Heart right ventricle (tissue), 16 donors: ENCODE data around the gene PCSK6. TPM values are rescaled to one million over a fixed set of nuclear protein-coding genes. Genes with fewer than 3 reads are reported as not detected.

Experiments
- ATAC-seq, 8 donors: fragments of 200-7000 bp; cut with Tn5 transposase; one replicate each; pipeline ENCODE4 v1.9.1; 2020; ENCODE audit warnings: mild to moderate bottlenecking in 8 of 8, moderate library complexity in 8 of 8, moderate number of reproducible peaks in 1 of 8
- DNase-seq, 2 donors: peaks; one replicate each; pipeline ENCODE4 v3.0.0-alpha.2; 2020
- H3K27ac ChIP-seq, 10 donors: fragments of 200-600 bp; sonication (generic) in 2 of 10; one replicate each; pipeline versions ENCODE4 v1.5.0 to v1.8.0; 2020 to 2022; ENCODE audit warnings: mild to moderate bottlenecking in 3 of 10
- H3K27me3 ChIP-seq, 7 donors: fragments of 200-600 bp; one replicate each; pipeline ENCODE4 v1.8.0; 2021 to 2022; ENCODE audit warnings: mild to moderate bottlenecking in 2 of 7
- H3K36me3 ChIP-seq, 9 donors: fragments of 200-600 bp; sonication (generic) in 1 of 9; one replicate each; pipeline versions ENCODE4 v1.5.0 to v1.8.0; 2020 to 2022; ENCODE audit warnings: mild to moderate bottlenecking in 2 of 9
- H3K4me1 ChIP-seq, 9 donors: fragments of 200-600 bp; sonication (generic) in 1 of 9; one replicate each; pipeline versions ENCODE4 v1.5.0 to v1.8.0; 2020 to 2022; ENCODE audit warnings: mild to moderate bottlenecking in 4 of 9
- H3K4me3 ChIP-seq, 10 donors: fragments of 200-600 bp; sonication (generic) in 2 of 10; one replicate each; pipeline versions ENCODE4 v1.5.0 to v1.8.0; 2020 to 2022; ENCODE audit warnings: mild to moderate bottlenecking in 7 of 10, moderate library complexity in 2 of 10
- H3K9me3 ChIP-seq, 11 donors: fragments of 200-600 bp in 10 of 11; sonication (generic) in 2 of 11; one replicate each; pipeline versions ENCODE4 v1.5.0 to v1.8.0; 2013 to 2022; ENCODE audit warnings: mild to moderate bottlenecking in 2 of 11, control low read depth in 1 of 11, moderate library complexity in 1 of 11
- WGBS, 2 donors: extraction: QIAGEN DNeasy Blood & Tissue Kit; methylation state at CpG; one replicate each; pipeline ENCODE4 v1.1.7; 2013; ENCODE audit warnings: inconsistent platforms in 1 of 2; 5-methylcytosine and 5-hydroxymethylcytosine counted together
- intact Hi-C, 10 donors: fragments of 100-400 bp; cut with DNase I; formaldehyde crosslinking; loops; one replicate each; pipeline versions ENCODE4 v1.11.1 to v1.14.2; 2022
- polyA plus RNA-seq, 2 donors: library from polyadenylated mRNA; stranded (reverse); fragments of 200-250 nt; gene quantifications; one replicate each; pipeline ENCODE4 v1.2.3, GENCODE V29; 2013
- total RNA-seq, 10 donors: library from RNA; stranded (reverse); fragmentation: NEBNext Ultra II Directional in 3 of 10; extraction: Animal tissue kit (Norgen Biotek cat#: 25700) in 3 of 10; gene quantifications; one replicate each; pipeline versions ENCODE4 v1.2.1 to v1.2.4, GENCODE V29; 2021 to 2023
- TF ChIP-seq, protein P1 (sequence below), 9 donors: fragments of 200-600 bp; sonication (generic) in 2 of 9; IDR thresholded peaks; one replicate each; pipeline versions ENCODE4 v1.5.0 to v1.8.0; 2021 to 2022; ENCODE audit warnings: antibody characterized with exemption in 9 of 9, mild to moderate bottlenecking in 5 of 9, moderate library complexity in 1 of 9
- donor health status: Arrhythmogenic right ventricular cardiomyopathy.
- donor health status: ischemic (EF 13 %, LVEDD 7.1; RV severe dilation, severe dysfunction).
- donor health status: healthy with polysubstance abuse.
- donor health status: DM: no; HTN: yes; CAD: no.
- donor health status: DM: no; HTN: no; CAD: no.
- donor health status: ischemic (EF 25% LVEDD 6.9; RV normal size, moderate dysfunction).
- donor health status: ischemic (EF 25% LVEDD 5.7; RV mildly dilated, moderate dysfunction).
- donor health status: healthy.
- donor health status: DM: yes; HTN: yes; CAD: no.
- donor health status: Ischemic cardiomyopathy.
- donor health status: ischemic (EF 35%, LVEDD 5.7; RV mildly dilated, moderate dysfunction).
- donor health status: nonischemic (EF 11% LVEDD 7.7; RV severe dilation, severe dysfunction).
- donor health status: DM: yes; HTN: yes; CAD: no.
- donor health status: PGD.
- donor health status: ischemic (EF 29% LVEDD 5.4; RV normal size, mild dysfunction).
- donor health status: nonischemic (EF 23%, LVEDD 6.1; RV moderate dilation, normal function).

Gene PCSK6
- total and polyA plus RNA-seq, 12 donors, result 4.6 to 34.0 (median 21.7) TPM

DNA sequence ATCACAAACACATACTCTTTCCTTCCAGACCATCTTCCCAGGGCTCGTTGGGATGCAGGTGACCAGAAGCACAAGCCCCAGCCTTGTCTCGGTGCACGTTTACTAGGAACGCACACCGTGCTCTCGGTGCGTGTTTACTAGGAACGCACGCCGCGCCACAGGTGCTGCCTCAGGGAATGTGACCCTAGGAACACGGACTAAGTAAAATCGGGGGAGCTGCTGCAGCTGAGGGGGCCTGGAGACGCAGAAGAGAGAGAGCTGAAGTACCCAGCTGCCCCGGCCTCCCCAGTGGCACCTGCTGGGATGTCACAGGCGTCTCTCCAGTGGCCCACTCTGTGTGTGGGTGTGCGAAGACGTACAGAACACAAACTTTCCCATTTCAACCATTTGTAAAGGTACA is 103.5 kb downstream of the PCSK6 start:
- H3K4me3 ChIP-seq, result no peak overlapping the region
- intact Hi-C loops, result no loop called here
- H3K9me3 ChIP-seq, result no peaks in the 10 kb centered on the region
- TF ChIP-seq, protein P1, sequence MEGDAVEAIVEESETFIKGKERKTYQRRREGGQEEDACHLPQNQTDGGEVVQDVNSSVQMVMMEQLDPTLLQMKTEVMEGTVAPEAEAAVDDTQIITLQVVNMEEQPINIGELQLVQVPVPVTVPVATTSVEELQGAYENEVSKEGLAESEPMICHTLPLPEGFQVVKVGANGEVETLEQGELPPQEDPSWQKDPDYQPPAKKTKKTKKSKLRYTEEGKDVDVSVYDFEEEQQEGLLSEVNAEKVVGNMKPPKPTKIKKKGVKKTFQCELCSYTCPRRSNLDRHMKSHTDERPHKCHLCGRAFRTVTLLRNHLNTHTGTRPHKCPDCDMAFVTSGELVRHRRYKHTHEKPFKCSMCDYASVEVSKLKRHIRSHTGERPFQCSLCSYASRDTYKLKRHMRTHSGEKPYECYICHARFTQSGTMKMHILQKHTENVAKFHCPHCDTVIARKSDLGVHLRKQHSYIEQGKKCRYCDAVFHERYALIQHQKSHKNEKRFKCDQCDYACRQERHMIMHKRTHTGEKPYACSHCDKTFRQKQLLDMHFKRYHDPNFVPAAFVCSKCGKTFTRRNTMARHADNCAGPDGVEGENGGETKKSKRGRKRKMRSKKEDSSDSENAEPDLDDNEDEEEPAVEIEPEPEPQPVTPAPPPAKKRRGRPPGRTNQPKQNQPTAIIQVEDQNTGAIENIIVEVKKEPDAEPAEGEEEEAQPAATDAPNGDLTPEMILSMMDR (IDR thresholded peaks at IDR 0.05), result no peak
- H3K4me1 ChIP-seq, result no peaks in the 10 kb centered on the region
- H3K27me3 ChIP-seq, result no peaks in the 10 kb centered on the region
- DNase-seq (no peak), ATAC-seq (no peak)
- H3K27ac ChIP-seq, result no peak overlapping the region
- peaks cover 0 to 52% (median 0%) of the 10 kb centered on the region in 9 donors for H3K36me3 ChIP-seq
- whole genome bisulfite sequencing, 2 donors, result 95 to 96% methylated on average over 18 of the region's 18 CpGs

DNA sequence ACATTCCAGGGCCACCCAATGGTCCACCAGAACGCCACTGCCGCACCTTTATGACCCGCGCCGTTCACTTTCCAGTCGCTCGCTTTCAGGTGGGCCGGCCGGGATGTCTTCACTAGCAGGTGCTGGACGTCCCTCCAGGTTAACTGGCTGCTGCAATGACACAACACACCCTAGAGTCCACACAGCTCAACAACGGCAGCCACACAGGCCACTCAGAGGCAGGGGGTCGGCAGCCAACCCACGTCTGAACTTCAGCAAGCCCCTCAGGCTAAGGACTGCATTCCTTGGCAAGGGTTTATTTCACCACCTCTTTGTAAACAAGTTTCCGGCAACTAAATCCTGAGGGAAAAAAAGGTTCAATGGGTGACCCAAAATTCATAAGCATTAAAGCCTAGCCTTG is 105.2 kb downstream of the PCSK6 start:
- H3K27me3 ChIP-seq, result no peaks in the 10 kb centered on the region
- H3K36me3 ChIP-seq, result peaks cover 0 to 58% (median 0%) of the 10 kb centered on the region in 9 donors
- TF ChIP-seq, protein P1 (IDR thresholded peaks at IDR 0.05), result no peak
- no peaks in the 10 kb centered on the region for H3K4me1 ChIP-seq
- no peaks in the 10 kb centered on the region for H3K9me3 ChIP-seq
- no peak overlapping the region for H3K27ac ChIP-seq
- H3K4me3 ChIP-seq, result no peak overlapping the region
- no peak for DNase-seq
- no peak for ATAC-seq
- 84 to 89% methylated on average over 14 of the region's 14 CpGs for WGBS, 2 donors
- intact Hi-C loops, result no loop called here

- Histone ChIP-seq H3K36me3 (peaks cover 0 to 43% (median 0%) of the 10 kb centered on the region in 9 donors), H3K4me1 (no peaks in the 10 kb centered on the region), H3K27me3 (no peaks in the 10 kb centered on the region), H3K9me3 (no peaks in the 10 kb centered on the region), H3K4me3 (no peak overlapping the region), H3K27ac (no peak overlapping the region)
- DNase-seq, result no peak
- intact Hi-C loops, result no loop called here
- ATAC-seq, result no peak
- 72 to 83% methylated on average over 7 of the region's 7 CpGs for WGBS, 2 donors
- TF ChIP-seq, protein P1 (IDR thresholded peaks at IDR 0.05), result no peak
Observed at GRCh38 chr15:101382544-101382943, 107.0 kb downstream of the PCSK6 start.

GRCh38 chr15:101381671-101382212 is 107.8 kb downstream of the PCSK6 start:
- H3K4me3 ChIP-seq, result no peak overlapping the region
- ATAC-seq (no peak), DNase-seq (no peak)
- H3K27me3 ChIP-seq, result no peaks in the 10 kb centered on the region
- intact Hi-C loops, result no loop called here
- peaks cover 0 to 35% (median 0%) of the 10 kb centered on the region in 9 donors for H3K36me3 ChIP-seq
- H3K4me1 ChIP-seq, result no peaks in the 10 kb centered on the region
- TF ChIP-seq, protein P1 (IDR thresholded peaks at IDR 0.05), result no peak
- 83 to 85% methylated on average over 14 of the region's 14 CpGs for WGBS, 2 donors
- H3K9me3 ChIP-seq, result no peaks in the 10 kb centered on the region
- H3K27ac ChIP-seq, result no peak overlapping the region
